GM18498 (cell line): Measurements from ENCODE around the gene OR2T8.

Experiments used
- ATAC-seq: cut with Tn5 transposase; IDR thresholded peaks from one replicate; pipeline ENCODE4 v1.9.1; 2021; ENCODE audit warnings: mild to moderate bottlenecking, moderate library complexity; ENCODE audit not compliant: unreplicated experiment

Gene OR2T8

GRCh38 chr1:247953408-247953807 is 33.4 kb downstream of the OR2T8 start:
- ATAC-seq, result no peak

- ATAC-seq, result no peak
Observed at GRCh38 chr1:247961791-247962190, 41.7 kb downstream of the OR2T8 start.

- ATAC-seq, result no peak
Observed at GRCh38 chr1:247962911-247963588, 43.0 kb downstream of the OR2T8 start.

- no peak for ATAC-seq
Observed at GRCh38 chr1:247964933-247965332, 44.9 kb downstream of the OR2T8 start, which contains the start of gene OR2AK2. OR2AK2 (plus strand) TSS chr1:247965233; CDS start chr1:247965377, 144 bp downstream.

GRCh38 chr1:247966532-247967204 is 46.6 kb downstream of the OR2T8 start:
- ATAC-seq, result peak; percentile 84
